Lower lobe of right lung (tissue), 2 donors: ENCODE measurements around the gene CD163. TPM values are rescaled to one million over a fixed set of nuclear protein-coding genes. Genes with fewer than 3 reads are reported as not detected.

Experiments
- ATAC-seq, 2 donors: fragments of 200-7000 bp; cut with Tn5 transposase; one replicate each; pipeline ENCODE4 v1.9.1; 2020 to 2022; ENCODE audit warnings: mild to moderate bottlenecking in 2 of 2, moderate library complexity in 2 of 2
- DNase-seq: peaks from one replicate; pipeline ENCODE4 v3.0.0-alpha.2; 2020
- H3K27ac ChIP-seq: fragments of 200-600 bp; one replicate; pipeline ENCODE4 v1.8.0; 2022
- H3K27me3 ChIP-seq: fragments of 200-600 bp; one replicate; pipeline ENCODE4 v1.8.0; 2022; ENCODE audit warnings: low read depth
- H3K36me3 ChIP-seq: fragments of 200-600 bp; one replicate; pipeline ENCODE4 v1.8.0; 2022; ENCODE audit warnings: mild to moderate bottlenecking
- H3K4me1 ChIP-seq: fragments of 200-600 bp; one replicate; pipeline ENCODE4 v1.8.0; 2022
- H3K4me3 ChIP-seq: fragments of 200-600 bp; one replicate; pipeline ENCODE4 v1.8.0; 2022; ENCODE audit warnings: mild to moderate bottlenecking
- H3K9me3 ChIP-seq: fragments of 200-600 bp; one replicate; pipeline ENCODE4 v1.8.0; 2022
- CTCF ChIP-seq: fragments of 200-600 bp; IDR thresholded peaks from one replicate; pipeline ENCODE4 v1.8.0; 2022; ENCODE audit warnings: antibody characterized with exemption, mild to moderate bottlenecking
- intact Hi-C: fragments of 100-400 bp; cut with DNase I; formaldehyde crosslinking; loops from one replicate; pipeline ENCODE4 v1.11.0; 2022
- total RNA-seq: library from RNA; stranded (reverse); fragmentation: NEBNext Ultra II Directional; extraction: Animal tissue kit (Norgen Biotek cat#: 25700); gene quantifications from one replicate; pipeline ENCODE4 v1.2.1, GENCODE V29; 2021
- donor health status: DM: no; HTN: yes; CAD: no; lungs with severe emphysema.

CD163 gene
- total RNA-seq, 1 donor from 2014 or later: 525 TPM

- Histone ChIP-seq H3K36me3 (no peaks in the 10 kb centered on the region), H3K9me3 (no peaks in the 10 kb centered on the region), H3K4me1 (no peaks in the 10 kb centered on the region), H3K27ac (no peak overlapping the region), H3K4me3 (no peak overlapping the region), H3K27me3 (peaks cover 2% of the 10 kb centered on the region)
- TF ChIP-seq CTCF: no peak
- no peak for DNase-seq
- intact Hi-C loops: no loop called here
- no peak for ATAC-seq
Observed at GRCh38 chr12:7434670-7435069, 68.9 kb downstream of the CD163 start.

GRCh38 chr12:7433276-7433822, 70.2 kb downstream of the CD163 start:
- intact Hi-C loops: no loop called here
- no peak for ATAC-seq

GRCh38 chr12:7431993-7432685, 71.4 kb downstream of the CD163 start:
- Histone ChIP-seq H3K36me3 (no peaks in the 10 kb centered on the region), H3K9me3 (no peaks in the 10 kb centered on the region), H3K27me3 (no peaks in the 10 kb centered on the region), H3K4me1 (no peaks in the 10 kb centered on the region), H3K27ac (no peak overlapping the region), H3K4me3 (no peak overlapping the region)
- intact Hi-C loops: no loop called here
- ATAC-seq (no peak), DNase-seq (no peak)
- no peak for TF ChIP-seq CTCF

More at GRCh38 chr12:7433276-7433822, 70.2 kb downstream of the CD163 start:
- H3K27ac ChIP-seq: no peak overlapping the region
- no peak for TF ChIP-seq CTCF
- no peaks in the 10 kb centered on the region for H3K27me3 ChIP-seq
- H3K4me1 ChIP-seq: no peaks in the 10 kb centered on the region
- no peaks in the 10 kb centered on the region for H3K9me3 ChIP-seq
- H3K36me3 ChIP-seq: no peaks in the 10 kb centered on the region
- H3K4me3 ChIP-seq: no peak overlapping the region
- no peak for DNase-seq

Other genes with a start within 250 kb of the CD163 start
- not detected for gene ACSM4, start 199.7 kb downstream of the CD163 start, total RNA-seq
- gene CD163L1, start 59.6 kb downstream of the CD163 start, total RNA-seq: 4.5 TPM
- gene APOBEC1, start 162.1 kb upstream of the CD163 start, total RNA-seq: not detected
- 0.30 TPM for gene GDF3, start 192.0 kb upstream of the CD163 start, total RNA-seq
- gene DPPA3, start 207.7 kb upstream of the CD163 start, total RNA-seq: not detected
- not detected for gene CLEC4C, start 243.6 kb upstream of the CD163 start, total RNA-seq